HG03457 (cell line): Measurements from ENCODE around the gene PRKCZ.

Experiments
- ATAC-seq: cut with Tn5 transposase; IDR thresholded peaks from one replicate; pipeline ENCODE4 v1.9.1; 2021; ENCODE audit warnings: moderate number of reproducible peaks; ENCODE audit not compliant: unreplicated experiment

The PRKCZ gene

DNA sequence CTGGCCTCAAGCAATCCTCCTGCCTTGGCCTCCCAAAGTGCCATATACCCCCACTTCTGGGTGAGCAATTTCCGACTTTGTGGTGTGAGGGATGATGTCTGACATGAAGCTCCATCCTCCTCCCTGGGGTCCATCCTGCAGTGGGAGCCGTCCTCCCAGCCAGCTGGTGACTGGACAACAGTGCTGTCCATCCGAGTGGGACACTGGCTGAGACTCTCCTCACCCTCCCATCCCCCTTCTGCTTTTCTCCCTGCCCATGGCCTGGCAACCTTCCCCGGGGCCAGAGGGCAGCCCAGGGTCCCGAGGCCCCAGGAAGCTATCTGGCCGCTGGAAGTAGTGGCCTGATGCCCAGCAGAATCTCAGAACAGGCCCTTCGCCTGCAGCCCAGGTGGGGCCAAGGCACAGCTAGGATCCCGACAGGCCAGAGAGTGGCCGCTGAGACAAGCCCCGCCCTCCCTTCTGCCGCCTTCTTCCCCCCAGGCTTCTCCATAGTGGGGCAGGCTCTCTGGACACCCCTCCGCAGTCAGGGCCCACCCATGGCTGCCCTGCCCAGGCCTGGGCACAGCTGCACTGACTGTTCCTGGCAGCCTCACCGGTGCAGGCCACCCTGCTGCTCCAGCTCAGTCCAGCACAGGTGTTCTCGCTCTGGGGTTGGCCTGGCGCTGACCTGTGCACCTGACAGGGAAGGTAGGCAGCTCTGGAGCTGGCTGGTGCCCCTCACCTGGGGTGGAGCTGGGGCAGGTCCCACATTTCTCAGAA, 152.8 kb downstream of the PRKCZ start:
- no peak for ATAC-seq

DNA sequence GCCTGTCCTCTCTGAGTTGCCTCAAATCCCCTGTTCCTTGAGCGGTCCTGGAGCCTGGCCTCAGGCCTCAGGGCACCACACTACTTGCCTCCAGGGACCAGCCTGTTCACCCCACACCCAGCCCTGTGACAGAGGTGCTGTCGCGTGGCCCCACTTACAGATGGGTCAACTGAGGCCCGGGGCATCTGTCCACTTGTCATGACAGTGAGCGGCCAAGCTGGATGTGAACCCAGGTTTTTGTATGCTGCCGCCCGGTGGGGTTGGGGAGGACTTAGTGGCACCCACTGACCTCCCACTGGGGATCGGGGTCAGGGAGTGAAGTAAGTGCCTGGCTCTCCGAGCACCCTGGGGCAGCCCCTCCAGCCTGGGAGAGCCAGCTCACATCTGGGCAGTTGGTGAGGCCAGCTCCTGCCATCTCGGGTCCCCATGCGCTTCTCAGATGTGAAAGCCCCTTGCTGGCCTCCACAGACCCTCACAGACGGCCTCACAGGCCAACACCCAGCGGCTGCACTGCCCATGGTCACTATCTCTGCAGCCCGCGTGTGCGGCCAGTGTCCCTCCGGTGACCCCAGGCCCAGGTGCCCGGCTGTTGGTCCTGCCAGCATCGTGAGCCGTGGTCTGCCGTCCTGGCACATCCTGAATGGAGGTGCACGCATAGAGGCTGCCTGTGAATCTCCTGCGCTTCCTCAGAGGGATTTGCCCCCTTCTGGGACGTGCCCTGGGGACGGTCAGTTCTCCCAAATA, 153.6 kb downstream of the PRKCZ start:
- ATAC-seq = no peak

DNA sequence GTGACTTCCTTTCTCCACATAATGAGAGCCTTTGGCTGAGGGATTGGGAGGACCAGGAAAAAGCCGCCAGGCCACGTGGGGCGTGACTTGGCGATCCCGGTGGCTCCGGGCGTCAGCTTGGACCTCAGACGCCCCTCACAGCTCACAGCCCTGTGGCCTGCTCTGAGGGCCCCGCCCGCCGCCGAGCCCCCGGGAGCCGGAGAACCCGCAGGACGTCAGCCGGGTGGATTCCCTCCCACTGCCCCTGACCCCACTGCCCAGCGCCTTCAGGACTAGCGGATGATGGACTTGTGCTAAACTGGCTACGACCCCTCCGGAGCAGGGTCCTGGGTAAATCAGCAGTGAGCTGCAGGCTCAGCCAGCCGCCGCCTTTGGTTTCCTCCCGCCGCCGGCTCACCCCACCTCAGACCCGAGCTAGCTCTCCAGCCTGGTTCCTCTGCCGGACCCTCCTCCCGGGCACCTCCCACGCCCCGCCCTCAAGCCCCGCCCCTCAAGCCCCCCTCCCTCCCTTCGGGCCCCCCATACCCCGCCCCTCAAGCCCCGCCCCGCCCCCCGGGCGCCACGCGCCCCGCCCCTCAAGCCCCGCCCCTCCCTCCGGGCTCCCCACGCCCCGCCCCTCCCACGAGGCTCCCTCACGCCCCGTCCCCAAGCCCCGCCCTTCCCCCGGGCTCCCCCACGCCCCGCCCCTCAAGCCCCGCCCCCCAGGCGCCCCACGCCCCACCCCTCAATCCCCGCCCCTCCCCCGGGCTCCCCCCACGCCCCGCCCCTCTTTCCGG, 154.4 kb downstream of the PRKCZ start:
- ATAC-seq = no peak

DNA sequence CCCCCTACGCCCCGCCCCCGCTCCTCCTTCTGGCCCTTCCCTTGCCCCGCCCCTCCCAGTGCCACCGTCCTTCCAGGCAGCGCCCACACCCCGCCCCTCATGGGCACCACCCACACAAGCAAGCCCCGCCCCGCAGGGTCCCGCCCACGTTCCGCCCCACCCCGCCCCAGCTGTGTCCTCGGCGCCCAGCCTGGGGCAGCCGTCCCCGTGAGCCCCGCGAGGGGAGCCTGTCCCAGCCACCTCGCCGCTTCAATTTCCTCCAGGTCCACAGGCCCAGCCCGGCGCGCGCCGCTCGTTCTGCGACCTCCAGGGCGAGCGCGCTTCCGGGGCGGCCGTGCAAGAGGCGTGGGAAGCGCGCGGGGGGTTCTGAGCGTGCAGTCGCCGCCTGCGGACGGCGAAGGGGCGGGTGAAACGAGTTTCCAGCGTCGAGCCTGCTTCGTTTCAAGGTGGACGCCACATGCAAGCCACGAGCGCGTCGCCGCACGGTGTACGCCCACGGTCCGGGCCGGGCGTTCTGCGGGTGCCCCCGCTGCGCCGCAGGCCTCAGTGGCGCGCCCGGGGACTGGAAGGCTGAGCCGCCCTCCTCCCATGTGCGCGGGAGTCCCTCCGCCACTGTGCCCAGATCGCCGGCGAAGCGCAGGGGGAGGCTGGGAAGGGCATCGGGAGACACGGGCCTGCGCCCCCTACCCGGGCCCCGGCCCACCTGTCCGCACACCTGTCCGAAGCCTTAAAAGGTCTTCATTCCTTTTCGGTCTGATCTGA, 155.2 kb downstream of the PRKCZ start:
- peak; percentile 39 for ATAC-seq

DNA sequence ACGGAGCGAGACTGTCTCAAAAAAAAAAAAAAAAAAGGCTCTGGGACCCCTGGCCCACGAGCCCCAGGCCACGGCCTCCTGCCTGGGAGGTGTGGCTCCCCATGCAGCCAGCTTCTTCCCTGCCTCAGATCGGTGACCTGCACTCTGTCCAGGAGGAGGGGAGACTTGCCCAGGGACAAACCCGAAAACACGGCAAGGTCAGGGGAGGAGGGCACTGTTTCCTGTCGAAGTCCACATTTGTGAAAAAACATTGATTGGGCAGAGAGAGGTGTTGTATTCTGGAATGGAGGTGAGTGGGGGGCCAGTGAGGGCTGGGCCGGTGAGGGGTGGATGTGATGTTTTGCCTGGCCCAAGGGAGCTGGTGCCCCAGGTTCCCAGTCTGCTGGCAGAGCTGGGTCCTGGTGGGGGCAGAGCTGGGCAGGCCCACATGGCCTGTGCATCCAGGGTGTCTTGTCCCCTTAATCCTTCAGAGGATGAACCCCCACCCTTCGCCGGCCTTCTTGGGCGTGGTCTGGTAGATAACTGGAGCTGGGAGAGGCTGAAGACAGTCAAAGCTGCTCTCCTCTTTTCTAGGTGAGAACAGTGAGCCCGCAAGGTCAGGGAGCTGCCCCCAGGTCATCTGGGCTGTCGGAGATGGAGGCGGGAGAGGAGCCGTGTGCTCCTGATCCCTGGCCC, 156.7 kb downstream of the PRKCZ start:
- no peak for ATAC-seq

DNA sequence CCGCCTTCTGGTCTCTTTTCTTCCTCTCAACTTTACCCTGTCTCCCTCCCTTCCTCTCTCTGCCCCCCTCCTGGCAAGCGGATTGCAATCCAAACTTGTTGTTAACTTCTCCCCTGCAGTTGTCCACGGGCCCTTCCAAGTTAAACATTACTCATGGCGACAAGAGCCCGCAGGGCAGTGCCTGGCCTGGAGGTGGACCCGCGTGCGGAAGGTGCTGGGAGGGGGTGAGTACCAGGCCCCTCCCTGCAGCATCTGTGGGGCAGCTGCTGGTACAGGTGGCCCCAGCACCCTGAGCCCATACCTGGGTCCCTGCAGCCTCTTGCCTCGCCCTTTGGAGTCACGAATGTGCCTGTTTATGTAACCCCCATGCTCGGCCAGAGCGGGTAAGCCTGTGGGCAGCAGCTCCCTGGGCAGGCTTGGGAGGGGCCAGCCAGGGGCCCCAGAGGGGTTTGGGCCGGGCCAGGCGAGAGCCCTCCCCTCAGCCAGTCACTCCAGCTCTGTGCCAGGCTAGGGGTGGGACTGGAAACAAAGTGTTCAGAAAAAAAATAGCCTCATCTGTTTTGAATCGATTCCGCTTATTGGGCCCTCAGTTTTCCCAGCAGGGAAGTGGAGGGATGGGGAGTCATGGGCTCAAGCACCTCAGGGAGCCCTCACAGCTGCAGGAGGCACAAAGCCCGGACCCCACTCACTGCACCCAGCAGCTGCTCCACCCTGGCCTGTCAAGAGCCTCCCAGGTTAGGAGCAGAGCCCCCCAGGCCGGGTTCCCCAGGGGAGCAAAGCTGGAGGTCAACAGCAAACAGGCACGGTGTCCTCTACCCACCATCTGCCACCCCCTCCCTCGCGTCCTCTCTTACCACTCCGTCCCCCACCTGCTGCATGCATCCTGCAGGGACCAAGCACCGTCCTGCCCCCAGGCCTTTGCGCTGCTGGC, 158.4 kb downstream of the PRKCZ start:
- ATAC-seq = no peak

DNA sequence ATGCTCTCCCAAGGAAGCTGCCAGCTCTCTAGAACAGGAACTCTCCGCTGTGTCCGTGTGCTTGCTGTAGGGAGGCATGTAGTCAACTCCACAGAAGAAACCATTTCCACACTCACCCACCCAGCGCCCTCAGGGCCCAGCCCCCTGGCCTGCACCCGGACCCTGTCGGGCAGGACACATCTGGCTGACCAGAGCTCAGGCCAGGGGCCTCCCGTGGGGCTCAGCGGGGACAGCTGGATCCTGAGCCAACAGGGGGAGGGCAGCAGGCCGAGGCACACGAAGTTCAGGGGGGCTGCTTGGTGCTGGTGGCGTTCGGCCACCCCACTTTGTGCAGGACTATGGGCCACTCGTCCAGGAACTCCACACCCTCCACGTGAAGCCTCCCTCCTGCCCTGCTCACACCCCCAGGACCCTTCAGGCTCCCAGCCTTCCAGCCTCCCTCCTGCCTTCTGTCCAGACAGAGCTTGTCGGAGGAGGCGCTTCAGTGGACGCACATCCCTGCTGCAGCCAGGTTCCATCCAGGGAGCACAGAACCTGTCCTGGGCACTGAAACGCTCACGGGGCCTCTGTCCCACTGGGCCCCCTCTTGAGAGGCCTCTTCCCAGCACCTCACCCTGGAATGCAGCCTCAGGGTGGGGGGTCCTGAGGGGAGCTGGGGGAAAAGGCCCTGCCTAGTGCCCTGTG, 159.3 kb downstream of the PRKCZ start:
- ATAC-seq = no peak

DNA sequence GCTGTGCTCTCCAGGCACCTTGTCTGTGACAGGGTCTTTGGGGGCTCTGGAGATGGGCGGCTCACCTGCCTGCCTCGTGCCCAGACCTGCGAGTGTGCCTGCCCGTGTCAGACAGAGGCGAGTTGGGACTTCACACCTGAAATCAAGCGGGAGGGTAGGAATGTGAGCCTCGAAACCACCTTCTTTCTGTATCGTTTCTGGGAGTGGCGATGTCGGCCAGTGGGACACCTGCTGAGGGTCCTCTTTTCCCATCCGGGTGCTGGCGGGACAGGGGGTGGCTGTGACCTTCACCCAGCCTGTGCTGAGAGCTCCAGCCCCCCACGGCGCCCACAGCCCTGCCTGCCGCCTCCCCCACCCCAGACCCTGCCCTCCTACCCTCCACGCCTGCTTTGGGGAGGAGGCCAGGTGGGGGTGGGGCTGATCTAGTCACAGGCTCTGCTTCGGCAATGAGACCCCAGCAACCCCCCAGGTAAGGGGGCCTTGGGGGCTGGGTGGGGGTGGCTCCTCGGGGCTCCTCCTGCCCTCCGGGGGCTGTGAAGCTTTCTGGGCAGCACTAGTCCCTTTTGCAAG, 160.0 kb downstream of the PRKCZ start:
- no peak for ATAC-seq

DNA sequence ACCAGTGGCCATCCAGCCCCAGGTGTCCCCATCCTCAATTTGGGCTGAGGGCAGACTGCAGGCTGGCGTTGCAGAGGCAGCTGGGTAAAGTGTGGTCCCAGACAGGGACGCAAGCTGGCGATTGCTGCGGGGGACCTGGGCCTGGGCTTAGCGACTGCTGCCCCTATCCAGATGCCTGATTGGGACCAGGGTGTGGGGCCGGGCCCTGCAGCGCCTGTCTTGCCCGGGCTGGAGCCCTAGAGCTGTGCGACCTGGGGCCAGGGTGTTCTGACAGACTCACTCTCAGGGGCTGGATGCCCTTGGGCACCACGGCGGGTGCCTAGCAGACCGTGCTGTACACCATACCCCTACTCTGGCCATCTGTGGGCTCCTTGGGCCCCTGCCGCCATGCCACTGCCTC, 160.6 kb downstream of the PRKCZ start:
- ATAC-seq = no peak

DNA sequence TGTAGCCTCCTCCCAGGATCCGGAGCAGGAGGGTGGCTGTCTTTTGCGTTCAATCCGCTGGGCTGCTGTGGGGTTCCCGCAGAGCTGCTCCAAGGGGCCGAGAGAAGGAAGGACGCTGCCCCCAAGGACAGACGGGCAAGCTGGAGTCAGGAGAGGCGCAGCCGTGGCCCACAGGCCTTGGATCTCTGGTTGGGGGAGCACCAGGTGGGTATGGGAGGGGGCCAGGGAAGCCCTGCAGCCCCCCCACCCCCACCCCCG, 162.0 kb downstream of the PRKCZ start:
- no peak for ATAC-seq

DNA sequence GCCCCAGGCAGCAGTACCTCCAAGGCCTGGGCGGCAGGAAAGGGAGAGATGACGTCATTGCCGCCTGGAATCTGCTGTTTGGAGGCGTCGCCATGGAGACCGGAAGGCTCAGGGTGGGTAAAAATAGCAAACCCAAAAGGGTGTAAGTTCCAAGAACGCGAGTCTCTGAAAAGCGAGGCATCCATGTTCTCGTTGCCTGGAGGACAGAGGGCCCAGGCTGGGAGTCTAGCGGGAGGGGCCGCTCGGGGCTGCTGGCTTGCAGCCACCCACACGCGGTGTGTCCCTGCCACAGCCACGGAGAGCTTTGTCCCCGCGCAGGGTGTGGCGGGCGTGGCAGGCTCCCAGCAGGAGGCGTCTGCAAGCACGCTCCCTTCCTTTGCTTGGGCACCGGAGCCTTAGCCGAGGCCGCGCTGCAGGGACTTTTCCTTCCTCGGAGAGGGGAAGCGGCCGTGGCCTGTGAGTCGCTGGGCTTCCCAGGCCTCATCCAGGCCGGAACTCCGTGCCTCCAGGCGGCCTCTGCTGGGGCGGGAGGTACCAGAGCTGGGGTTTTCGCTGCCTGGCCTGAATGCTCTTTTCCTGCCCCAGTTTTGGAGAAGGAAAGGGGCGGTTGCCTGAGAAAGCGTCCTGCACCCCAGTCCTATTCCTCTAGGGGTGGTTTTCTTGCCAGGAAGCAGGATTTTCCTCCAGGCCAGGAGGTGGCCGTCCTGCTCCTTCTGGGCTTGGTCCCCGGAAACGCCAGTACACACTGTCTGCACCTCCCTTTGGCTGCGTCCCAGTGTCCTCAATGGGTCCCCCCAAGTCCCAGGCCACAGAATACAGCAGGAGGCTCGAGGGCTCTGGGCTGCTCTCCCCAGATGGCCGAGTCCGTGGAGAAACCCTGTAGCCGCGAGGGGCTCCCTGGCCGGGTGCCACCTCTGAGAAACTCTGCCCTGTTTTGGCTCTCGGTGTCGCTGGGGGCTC, 162.6 kb downstream of the PRKCZ start:
- no peak for ATAC-seq

DNA sequence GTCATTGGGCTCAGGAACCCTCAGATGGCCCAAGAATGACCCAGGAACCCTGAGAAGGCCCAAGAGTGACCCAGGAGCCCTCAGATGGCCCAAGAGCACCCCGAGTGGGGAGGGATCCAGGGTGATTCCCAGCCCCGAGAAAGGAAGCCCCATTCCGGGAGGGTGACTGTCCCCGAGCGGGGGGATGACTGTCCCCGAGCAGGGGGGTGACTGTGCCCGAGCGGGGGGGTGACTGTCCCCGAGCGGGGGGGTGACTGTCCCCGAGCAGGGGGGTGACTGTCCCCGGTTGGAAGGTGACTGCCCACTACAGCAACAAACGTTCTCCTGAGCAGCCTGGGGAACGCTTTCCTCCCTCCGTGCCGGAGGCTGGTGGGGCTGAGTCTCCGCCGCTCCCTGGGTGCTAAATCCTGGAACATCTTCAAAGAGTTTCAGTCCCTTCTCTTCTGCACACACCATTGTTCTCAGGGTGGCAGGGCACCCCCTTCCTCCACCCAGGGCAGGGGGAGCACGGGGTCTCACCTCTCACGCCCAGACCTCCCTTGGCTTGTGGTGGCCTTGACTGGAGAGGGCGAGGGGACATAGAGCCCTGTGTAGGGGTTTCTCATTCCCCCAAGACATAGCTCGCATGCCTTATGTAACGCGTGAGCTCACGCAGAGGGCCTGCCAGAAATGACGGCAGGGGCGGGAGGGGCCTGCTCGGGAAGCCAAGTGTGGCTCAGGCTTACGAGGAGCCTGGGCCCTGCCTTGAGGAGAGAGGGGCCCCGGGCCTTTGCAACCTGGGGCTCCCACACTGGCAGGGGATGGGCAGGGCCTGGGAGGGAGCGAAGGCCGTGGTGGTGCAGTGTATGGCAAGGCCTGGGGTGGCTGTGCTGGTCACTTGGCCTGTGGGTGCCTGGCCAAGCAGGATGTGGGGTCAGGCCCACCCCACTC, 163.6 kb downstream of the PRKCZ start:
- ATAC-seq = no peak

DNA sequence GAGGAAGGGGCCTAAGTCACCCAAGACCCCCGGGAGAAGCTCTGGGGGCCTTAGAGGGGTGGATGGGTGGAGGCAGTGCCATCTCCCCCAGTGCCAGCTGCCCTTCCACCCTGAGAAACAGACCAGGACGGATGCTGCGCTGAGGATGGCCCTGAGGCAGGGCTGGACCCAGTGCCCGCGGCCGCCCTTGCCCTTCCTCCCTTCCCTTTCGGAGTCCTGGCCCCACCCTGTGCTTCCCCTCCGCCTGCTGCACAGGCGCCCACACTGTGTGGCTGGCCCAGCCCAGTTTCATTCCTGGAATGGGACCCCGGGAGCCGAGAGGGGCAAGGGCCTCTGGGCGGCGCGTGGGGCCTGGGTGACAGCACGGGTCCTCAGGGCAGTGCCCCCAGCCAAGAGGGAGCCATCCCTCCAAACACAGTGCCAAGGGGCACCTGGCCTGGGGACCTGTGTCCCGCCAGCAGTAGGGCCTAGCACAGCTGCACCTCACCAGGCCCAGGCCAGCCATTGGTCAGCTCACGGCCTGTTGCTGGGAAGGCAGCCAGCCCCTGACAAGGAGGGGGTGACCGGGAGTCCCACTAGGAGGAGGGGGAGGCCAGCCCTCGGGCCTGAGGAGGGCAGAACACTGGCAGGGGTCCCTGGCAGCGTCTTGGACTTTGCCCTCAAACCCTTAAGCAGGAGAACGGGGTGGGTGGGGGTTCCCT, 164.5 kb downstream of the PRKCZ start:
- no peak for ATAC-seq

DNA sequence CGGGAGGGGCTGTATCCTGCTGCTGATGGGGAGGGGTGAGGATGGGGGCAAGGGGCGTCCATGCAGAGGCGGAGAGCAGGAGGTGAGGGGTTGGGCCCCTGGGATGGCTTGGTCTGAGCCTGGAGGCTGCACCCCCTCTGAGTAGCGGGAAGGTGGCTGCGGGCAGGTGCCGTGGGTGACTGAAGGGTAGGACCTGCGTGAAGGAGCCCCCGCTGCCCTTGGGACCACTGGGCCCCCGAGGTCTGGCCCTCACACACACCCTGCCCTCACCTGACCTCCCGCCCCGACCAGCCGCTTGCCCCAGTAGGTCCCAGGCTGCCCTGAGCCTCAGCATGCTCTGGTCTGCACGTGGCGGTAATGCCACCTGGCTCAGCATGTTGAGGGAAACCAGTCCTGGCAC, 165.1 kb downstream of the PRKCZ start:
- no peak for ATAC-seq

DNA sequence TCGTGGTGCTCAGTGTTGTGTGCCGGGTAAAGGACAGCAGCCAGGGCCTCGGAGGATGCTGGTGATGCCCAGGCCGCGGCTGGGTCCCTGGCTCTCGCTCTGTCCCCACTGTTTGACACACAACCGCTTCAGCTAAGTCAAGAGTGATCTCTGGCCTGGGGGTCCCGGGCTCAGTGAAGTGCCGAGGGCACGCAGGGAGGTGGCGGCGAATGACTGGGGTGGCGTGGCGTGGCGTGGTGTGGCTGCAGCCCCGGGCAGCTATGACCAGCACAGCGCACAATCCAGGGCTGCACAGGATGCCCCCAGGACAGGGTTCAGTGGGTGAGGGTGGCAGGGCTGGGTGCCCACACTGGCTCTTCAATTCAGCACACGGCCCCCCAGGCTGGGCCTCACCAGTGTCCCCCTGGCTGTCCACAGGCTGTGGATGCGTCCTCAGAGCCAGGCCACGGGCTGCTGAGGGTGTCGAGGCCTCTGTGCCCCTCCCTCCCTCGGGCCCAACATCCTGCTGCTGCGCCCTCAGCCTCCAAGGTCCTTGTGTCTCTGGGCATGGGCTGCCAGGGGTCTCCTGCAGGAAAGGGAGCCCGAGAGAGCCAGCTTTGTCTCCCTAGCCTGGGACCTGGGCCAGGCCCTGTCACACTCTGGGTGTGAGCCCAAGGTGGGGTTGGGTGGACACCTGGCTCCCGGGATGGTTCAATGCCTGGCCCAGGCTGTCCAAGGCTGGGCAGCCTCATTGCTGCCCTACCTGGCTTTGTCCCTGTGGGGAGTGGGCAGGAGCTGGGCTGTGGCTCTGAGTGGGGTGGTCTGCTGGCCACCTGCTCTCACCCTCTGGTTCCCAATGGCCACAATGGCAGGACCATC, 165.9 kb downstream of the PRKCZ start:
- ATAC-seq = no peak
